Trophoblast cell (in vitro differentiated cells and primary cell): ENCODE data around the gene PITPNB.

Experiments
- DNase-seq, 2 donors: peaks; one replicate each; pipeline ENCODE4 v3.0.0-alpha.2; 2016
- H2AFZ ChIP-seq: 2 replicates; pipeline ENCODE4 v1.6.1; 2013; ENCODE audit warnings: low read length, moderate library complexity, mild to moderate bottlenecking; ENCODE audit not compliant: insufficient read depth, poor library complexity
- H2AK5ac ChIP-seq: 2 replicates; pipeline ENCODE4 v1.6.1; 2013; ENCODE audit warnings: mild to moderate bottlenecking, low read length
- H2BK120ac ChIP-seq: 2 replicates; pipeline ENCODE4 v1.6.1; 2013; ENCODE audit warnings: low read length, mild to moderate bottlenecking, moderate library complexity; ENCODE audit not compliant: insufficient read depth, poor library complexity
- H2BK12ac ChIP-seq: 2 replicates; pipeline ENCODE4 v1.6.1; 2013; ENCODE audit warnings: mild to moderate bottlenecking, low read length, moderate library complexity
- H2BK5ac ChIP-seq: 2 replicates; pipeline ENCODE4 v1.6.1; 2013; ENCODE audit warnings: low read length, low read depth, moderate library complexity, mild to moderate bottlenecking; ENCODE audit not compliant: poor library complexity
- H3K14ac ChIP-seq: 2 replicates; pipeline ENCODE4 v1.6.1; 2013; ENCODE audit warnings: mild to moderate bottlenecking, low read length
- H3K18ac ChIP-seq: 2 replicates; pipeline ENCODE4 v1.6.1; 2013; ENCODE audit warnings: mild to moderate bottlenecking, low read length
- H3K23ac ChIP-seq: 2 replicates; pipeline ENCODE4 v1.6.1; 2013; ENCODE audit warnings: low read length
- H3K27ac ChIP-seq: 2 replicates; pipeline ENCODE4 v1.5.1; 2013; ENCODE audit warnings: low read depth, mild to moderate bottlenecking, inconsistent platforms, low read length, moderate library complexity
- H3K27me3 ChIP-seq: 2 replicates; pipeline ENCODE4 v1.6.1; 2013; ENCODE audit warnings: inconsistent platforms, mild to moderate bottlenecking, low read length, moderate library complexity; ENCODE audit not compliant: insufficient read depth
- H3K36me3 ChIP-seq, 2 experiments: 1 replicate in 1 of 2; 2 replicates in 1 of 2; pipeline ENCODE4 v1.6.1; 2013; ENCODE audit warnings: low read length in 2 of 2, mild to moderate bottlenecking in 2 of 2, moderate library complexity in 1 of 2; ENCODE audit not compliant: insufficient read depth in 2 of 2, control insufficient read depth in 1 of 2
- H3K4ac ChIP-seq: 2 replicates; pipeline ENCODE4 v1.6.1; 2013; ENCODE audit warnings: low read depth, mild to moderate bottlenecking, low read length, moderate library complexity
- H3K4me1 ChIP-seq, 2 experiments: 1 replicate in 1 of 2; 2 replicates in 1 of 2; pipeline ENCODE4 v1.6.1; 2013; ENCODE audit warnings: low read length in 2 of 2, mild to moderate bottlenecking in 2 of 2, moderate library complexity in 1 of 2; ENCODE audit not compliant: insufficient read depth in 2 of 2, control insufficient read depth in 1 of 2
- H3K4me2 ChIP-seq: 2 replicates; pipeline ENCODE4 v1.6.1; 2013; ENCODE audit warnings: inconsistent platforms, mild to moderate bottlenecking, low read length, moderate library complexity
- H3K4me3 ChIP-seq: 2 replicates; pipeline ENCODE4 v1.5.1; 2013; ENCODE audit warnings: mild to moderate bottlenecking, low read depth, low read length, inconsistent platforms
- H3K79me1 ChIP-seq: one replicate; pipeline ENCODE4 v1.6.1; 2013; ENCODE audit warnings: low read length
- H3K79me2 ChIP-seq: 2 replicates; pipeline ENCODE4 v1.6.1; 2013; ENCODE audit warnings: low read length, mild to moderate bottlenecking; ENCODE audit not compliant: control insufficient read depth, insufficient read depth, poor library complexity
- H3K9ac ChIP-seq: 2 replicates; pipeline ENCODE4 v1.6.1; 2013; ENCODE audit warnings: mild to moderate bottlenecking, low read length
- H3K9me3 ChIP-seq: 2 replicates; pipeline ENCODE4 v1.6.1; 2013; ENCODE audit warnings: low read depth, mild to moderate bottlenecking, control low read depth, inconsistent platforms, low read length; ENCODE audit not compliant: insufficient read depth
- H4K12ac ChIP-seq: 2 replicates; pipeline ENCODE4 v1.6.1; 2013; ENCODE audit warnings: low read depth, mild to moderate bottlenecking, low read length, moderate library complexity
- H4K8ac ChIP-seq: 2 replicates; pipeline ENCODE4 v1.6.1; 2013; ENCODE audit warnings: low read depth, mild to moderate bottlenecking, low read length, moderate library complexity
- H4K91ac ChIP-seq: one replicate; pipeline ENCODE4 v1.6.1; 2013; ENCODE audit warnings: low read depth, mild to moderate bottlenecking, low read length, moderate library complexity
- WGBS: extraction: QIAGEN DNeasy Blood & Tissue Kit; methylation state at CpG from one replicate; pipeline ENCODE4 v1.1.7; 2013; ENCODE audit warnings: missing lambda C conversion rate; ENCODE audit not compliant: insufficient read length, insufficient coverage; ENCODE audit errors: extremely low coverage; 5-methylcytosine and 5-hydroxymethylcytosine counted together

The PITPNB gene

GRCh38 chr22:27832606-27833005 lies 86.5 kb downstream of the PITPNB start:
- no peak overlapping the region for H3K18ac ChIP-seq
- H3K4me1 ChIP-seq: peaks cover 16 to 20% of the 10 kb centered on the region in 2 experiments
- no peak overlapping the region for H3K14ac ChIP-seq
- no peak overlapping the region for H4K8ac ChIP-seq
- H4K12ac ChIP-seq: no peak overlapping the region
- H2BK5ac ChIP-seq: no peak overlapping the region
- H3K4ac ChIP-seq: no peak overlapping the region
- no peak overlapping the region for H3K9ac ChIP-seq
- H3K4me2 ChIP-seq: no peak overlapping the region
- H3K9me3 ChIP-seq: no peaks in the 10 kb centered on the region
- H3K36me3 ChIP-seq: no peaks in the 10 kb centered on the region
- H3K27ac ChIP-seq: no peak overlapping the region
- no peak overlapping the region for H2BK12ac ChIP-seq
- H2AFZ ChIP-seq: no peak overlapping the region
- H3K23ac ChIP-seq: no peak overlapping the region
- no peaks in the 10 kb centered on the region for H3K79me2 ChIP-seq
- H3K79me1 ChIP-seq: peaks cover 4% of the 10 kb centered on the region
- no peak overlapping the region for H4K91ac ChIP-seq
- H2BK120ac ChIP-seq: no peak overlapping the region
- H3K4me3 ChIP-seq: no peak overlapping the region
- H2AK5ac ChIP-seq: no peak overlapping the region
- WGBS: no CpG with 5 or more reads among the region's 7 CpGs
- no peaks in the 10 kb centered on the region for H3K27me3 ChIP-seq
- no peak for DNase-seq

GRCh38 chr22:27829620-27830019 lies 89.4 kb downstream of the PITPNB start:
- no peaks in the 10 kb centered on the region for H3K79me1 ChIP-seq
- H3K4me2 ChIP-seq: no peak overlapping the region
- H3K27me3 ChIP-seq: no peaks in the 10 kb centered on the region
- no peak overlapping the region for H3K18ac ChIP-seq
- no peak overlapping the region for H2AK5ac ChIP-seq
- no peak overlapping the region for H4K12ac ChIP-seq
- peak in 1 of 2 donors; percentile 6 for DNase-seq
- H4K91ac ChIP-seq: no peak overlapping the region
- H2BK5ac ChIP-seq: no peak overlapping the region
- H2AFZ ChIP-seq: no peak overlapping the region
- no peak overlapping the region for H3K4ac ChIP-seq
- no peak overlapping the region for H2BK120ac ChIP-seq
- H3K9me3 ChIP-seq: peaks cover 3% of the 10 kb centered on the region
- no peak overlapping the region for H3K14ac ChIP-seq
- no peak overlapping the region for H3K27ac ChIP-seq
- peaks cover 3 to 4% of the 10 kb centered on the region in 2 experiments for H3K4me1 ChIP-seq
- no peaks in the 10 kb centered on the region for H3K79me2 ChIP-seq
- H4K8ac ChIP-seq: no peak overlapping the region
- no peak overlapping the region for H2BK12ac ChIP-seq
- no peak overlapping the region for H3K23ac ChIP-seq
- WGBS: no CpG with 5 or more reads among the region's 3 CpGs
- H3K9ac ChIP-seq: no peak overlapping the region
- no peak overlapping the region for H3K4me3 ChIP-seq
- H3K36me3 ChIP-seq: no peaks in the 10 kb centered on the region

GRCh38 chr22:27827604-27828587 lies 91.2 kb downstream of the PITPNB start:
- H3K9ac ChIP-seq: no peak overlapping the region
- H3K4me3 ChIP-seq: no peak overlapping the region
- H3K27me3 ChIP-seq: no peaks in the 10 kb centered on the region
- H2BK120ac ChIP-seq: no peak overlapping the region
- no peak overlapping the region for H3K27ac ChIP-seq
- H3K18ac ChIP-seq: no peak overlapping the region
- H2BK12ac ChIP-seq: no peak overlapping the region
- no peaks in the 10 kb centered on the region for H3K79me1 ChIP-seq
- peaks cover 2 to 4% of the 10 kb centered on the region in 2 experiments for H3K4me1 ChIP-seq
- H4K8ac ChIP-seq: no peak overlapping the region
- no peaks in the 10 kb centered on the region for H3K36me3 ChIP-seq
- H2BK5ac ChIP-seq: no peak overlapping the region
- H3K4me2 ChIP-seq: no peak overlapping the region
- DNase-seq: no peak
- no peak overlapping the region for H2AK5ac ChIP-seq
- no peaks in the 10 kb centered on the region for H3K79me2 ChIP-seq
- H3K4ac ChIP-seq: no peak overlapping the region
- H2AFZ ChIP-seq: no peak overlapping the region
- WGBS: no CpG with 5 or more reads among the region's 23 CpGs
- no peak overlapping the region for H4K12ac ChIP-seq
- H3K23ac ChIP-seq: no peak overlapping the region
- H4K91ac ChIP-seq: no peak overlapping the region
- H3K9me3 ChIP-seq: peaks cover 3% of the 10 kb centered on the region
- H3K14ac ChIP-seq: no peak overlapping the region

GRCh38 chr22:27825174-27825573 lies 93.9 kb downstream of the PITPNB start:
- Histone ChIP-seq H3K79me2 (no peaks in the 10 kb centered on the region), H3K79me1 (no peaks in the 10 kb centered on the region), H4K91ac (no peak overlapping the region), H3K4ac (no peak overlapping the region), H2BK120ac (no peak overlapping the region), H3K36me3 (no peaks in the 10 kb centered on the region), H3K27ac (no peak overlapping the region), H4K12ac (no peak overlapping the region), H4K8ac (no peak overlapping the region), H3K9me3 (peaks cover 5% of the 10 kb centered on the region), H3K4me2 (no peak overlapping the region), H2AFZ (no peak overlapping the region), H3K23ac (no peak overlapping the region), H2BK5ac (no peak overlapping the region), H2AK5ac (no peak overlapping the region), H3K18ac (no peak overlapping the region), H3K4me1 (peaks cover 0 to 2% of the 10 kb centered on the region in 2 experiments), H3K14ac (no peak overlapping the region), H3K4me3 (no peak overlapping the region), H3K27me3 (no peaks in the 10 kb centered on the region), H2BK12ac (no peak overlapping the region), H3K9ac (no peak overlapping the region)
- WGBS: no CpG with 5 or more reads among the region's 6 CpGs
- no peak for DNase-seq
